Sigmoid colon (tissue), 4 donors: ENCODE data around the gene FGL2.

Experiments
- POLR2A ChIP-seq, 2 donors: fragments of 450-650 bp; IDR thresholded peaks; one replicate each; pipeline ENCODE4 v1.6.1; 2016; ENCODE audit warnings: antibody characterized with exemption in 2 of 2, mild to moderate bottlenecking in 2 of 2, moderate library complexity in 2 of 2
- POLR2AphosphoS5 ChIP-seq, 4 donors: sonication (generic); formaldehyde crosslinking; IDR thresholded peaks; one replicate each; pipeline ENCODE4 v1.6.1; 2017; ENCODE audit warnings: antibody characterized with exemption in 4 of 4
- TF ChIP-seq, protein P1 (sequence below), 4 experiments: fragments of 450-650 bp in 3 of 4; fragments of 200-600 bp in 1 of 4; IDR thresholded peaks; one replicate each; pipeline ENCODE4 v1.5.1; 2016 to 2019; ENCODE audit warnings: antibody characterized with exemption in 4 of 4, mild to moderate bottlenecking in 3 of 4, moderate library complexity in 2 of 4

DNA sequence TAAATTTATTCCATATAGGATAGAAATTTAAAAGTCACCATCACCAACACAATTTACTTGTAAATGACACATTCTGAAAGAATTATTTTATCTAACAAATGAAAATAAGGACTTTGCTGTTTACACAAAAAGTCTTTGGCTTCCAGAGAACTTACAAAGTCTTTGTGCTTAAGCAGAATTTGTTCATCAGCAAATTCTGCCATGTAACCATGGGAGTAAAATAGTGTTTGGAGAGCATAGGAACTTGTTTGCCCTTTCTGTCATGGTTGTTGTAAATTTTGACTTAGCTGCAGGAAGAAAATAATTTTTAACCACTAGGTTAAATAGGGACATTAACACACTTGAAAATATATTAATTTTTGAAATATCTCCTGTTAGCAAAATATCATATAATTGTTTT lies 15.2 kb downstream of the FGL2 start:
- TF ChIP-seq, protein P1, sequence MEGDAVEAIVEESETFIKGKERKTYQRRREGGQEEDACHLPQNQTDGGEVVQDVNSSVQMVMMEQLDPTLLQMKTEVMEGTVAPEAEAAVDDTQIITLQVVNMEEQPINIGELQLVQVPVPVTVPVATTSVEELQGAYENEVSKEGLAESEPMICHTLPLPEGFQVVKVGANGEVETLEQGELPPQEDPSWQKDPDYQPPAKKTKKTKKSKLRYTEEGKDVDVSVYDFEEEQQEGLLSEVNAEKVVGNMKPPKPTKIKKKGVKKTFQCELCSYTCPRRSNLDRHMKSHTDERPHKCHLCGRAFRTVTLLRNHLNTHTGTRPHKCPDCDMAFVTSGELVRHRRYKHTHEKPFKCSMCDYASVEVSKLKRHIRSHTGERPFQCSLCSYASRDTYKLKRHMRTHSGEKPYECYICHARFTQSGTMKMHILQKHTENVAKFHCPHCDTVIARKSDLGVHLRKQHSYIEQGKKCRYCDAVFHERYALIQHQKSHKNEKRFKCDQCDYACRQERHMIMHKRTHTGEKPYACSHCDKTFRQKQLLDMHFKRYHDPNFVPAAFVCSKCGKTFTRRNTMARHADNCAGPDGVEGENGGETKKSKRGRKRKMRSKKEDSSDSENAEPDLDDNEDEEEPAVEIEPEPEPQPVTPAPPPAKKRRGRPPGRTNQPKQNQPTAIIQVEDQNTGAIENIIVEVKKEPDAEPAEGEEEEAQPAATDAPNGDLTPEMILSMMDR (IDR thresholded peaks at IDR 0.05) = no peak
- TF ChIP-seq POLR2A (IDR thresholded peaks at IDR 0.05) (no peak), POLR2AphosphoS5 (IDR thresholded peaks at IDR 0.05) (no peak)
